Adrenal gland (tissue), 5 donors: ENCODE measurements around the gene ARHGAP22.

ENCODE experiments used
- CTCF ChIP-seq, 6 experiments: fragments of 450-650 bp in 4 of 6; fragments of 200-600 bp in 2 of 6; sonication (generic) in 1 of 6; IDR thresholded peaks; 1 replicate in 5 of 6; 2 replicates in 1 of 6; pipeline versions ENCODE4 v1.5.1 to v1.8.0; 2016 to 2021; ENCODE audit warnings: antibody characterized with exemption in 6 of 6, mild to moderate bottlenecking in 2 of 6, moderate library complexity in 1 of 6
- POLR2A ChIP-seq, 2 donors: fragments of 450-650 bp; IDR thresholded peaks; one replicate each; pipeline ENCODE4 v1.6.1; 2017; ENCODE audit warnings: antibody characterized with exemption in 2 of 2, mild to moderate bottlenecking in 2 of 2, moderate library complexity in 1 of 2
- donor health status: DM: no; HTN: no; CAD: no.

- TF ChIP-seq CTCF (IDR thresholded peaks at IDR 0.05) (no peak), POLR2A (IDR thresholded peaks at IDR 0.05) (no peak)
Measured at GRCh38 chr10:48480397-48481374, 124.2 kb downstream of the ARHGAP22 start.
